SK-N-SH treated with all-trans-retinoic acid at 6 μM for 48 hours (cell line): ENCODE data around the gene DOCK4.
"Not testable (repeated sequence)": the region's sequence is repeated elsewhere in the genome, so short reads cannot be mapped to it uniquely, and the experiment has no call there.

Experiments used
- ATAC-seq: fragments of 200-7000 bp; cut with Tn5 transposase; 3 replicates; pipeline ENCODE4 v1.9.1; 2020; ENCODE audit warnings: mild to moderate bottlenecking, moderate library complexity
- ARNTL ChIP-seq: fragments of 450-650 bp; formaldehyde crosslinking; IDR thresholded peaks from 2 replicates; pipeline ENCODE4 v1.5.0; 2020; ENCODE audit warnings: low read depth, mild to moderate bottlenecking, moderate library complexity, borderline replicate concordance
- BACH2 ChIP-seq: fragments of 250-450 bp; sonication (Bioruptor Pico); IDR thresholded peaks from 2 replicates; pipeline ENCODE4 v1.9.0; 2021; ENCODE audit warnings: mild to moderate bottlenecking, borderline replicate concordance
- CSDC2 ChIP-seq: fragments of 250-450 bp; sonication (Bioruptor Pico); IDR thresholded peaks from 2 replicates; pipeline ENCODE4 v1.5.0; 2020; ENCODE audit warnings: mild to moderate bottlenecking, moderate library complexity
- ESRRG ChIP-seq: fragments of 250-450 bp; sonication (Bioruptor Pico); IDR thresholded peaks from 2 replicates; pipeline ENCODE4 v1.6.1; 2021; ENCODE audit warnings: mild to moderate bottlenecking
- GLIS3 ChIP-seq: fragments of 250-450 bp; sonication (Bioruptor Pico); IDR thresholded peaks from 2 replicates; pipeline ENCODE4 v1.5.0; 2020; ENCODE audit warnings: mild to moderate bottlenecking, moderate library complexity
- OSR1 ChIP-seq: fragments of 250-450 bp; sonication (Bioruptor Pico); IDR thresholded peaks from 2 replicates; pipeline ENCODE4 v1.8.0; 2022; ENCODE audit warnings: moderate library complexity, mild to moderate bottlenecking, inconsistent platforms
- PPARA ChIP-seq: fragments of 250-450 bp; sonication (Bioruptor Pico); IDR thresholded peaks from 2 replicates; pipeline ENCODE4 v1.5.0; 2020; ENCODE audit warnings: mild to moderate bottlenecking, borderline replicate concordance
- RARB ChIP-seq: fragments of 250-450 bp; sonication (Bioruptor Pico); IDR thresholded peaks from 2 replicates; pipeline ENCODE4 v1.8.0; 2021; ENCODE audit warnings: mild to moderate bottlenecking, moderate library complexity
- SNAI2 ChIP-seq: fragments of 250-450 bp; sonication (Bioruptor Pico); IDR thresholded peaks from 2 replicates; pipeline ENCODE4 v1.5.0; 2020; ENCODE audit warnings: mild to moderate bottlenecking, moderate library complexity
- ZC3H10 ChIP-seq: fragments of 250-450 bp; sonication (Bioruptor Pico); IDR thresholded peaks from 2 replicates; pipeline ENCODE4 v1.5.1; 2021; ENCODE audit warnings: mild to moderate bottlenecking, moderate library complexity
- ZFP3 ChIP-seq: fragments of 250-450 bp; sonication (Bioruptor Pico); IDR thresholded peaks from 2 replicates; pipeline ENCODE4 v1.5.0; 2020; ENCODE audit warnings: mild to moderate bottlenecking, moderate library complexity
- ZFP30 ChIP-seq: fragments of 450-650 bp; formaldehyde crosslinking; IDR thresholded peaks from 2 replicates; pipeline ENCODE4 v1.5.0; 2022; ENCODE audit warnings: mild to moderate bottlenecking, moderate library complexity
- ZNF70 ChIP-seq: fragments of 450-650 bp; formaldehyde crosslinking; IDR thresholded peaks from 2 replicates; pipeline ENCODE4 v1.5.0; 2020; ENCODE audit warnings: mild to moderate bottlenecking, moderate library complexity
- TF ChIP-seq, protein P1 (sequence below): fragments of 250-450 bp; sonication (Bioruptor Pico); IDR thresholded peaks from 2 replicates; pipeline ENCODE4 v1.5.1; 2021; ENCODE audit warnings: mild to moderate bottlenecking, moderate library complexity
- TF ChIP-seq, protein P2 (sequence below): fragments of 250-450 bp; sonication (Bioruptor Pico); IDR thresholded peaks from 2 replicates; pipeline ENCODE4 v1.8.0; 2021; ENCODE audit warnings: low read depth, mild to moderate bottlenecking, moderate library complexity, borderline replicate concordance
- TF ChIP-seq, protein P3 (sequence below): fragments of 250-450 bp; sonication (Bioruptor Pico); IDR thresholded peaks from 2 replicates; pipeline ENCODE4 v1.5.1; 2020; ENCODE audit warnings: low read depth, mild to moderate bottlenecking, moderate library complexity
- TF ChIP-seq, protein P4 (sequence below): fragments of 250-450 bp; sonication (Bioruptor Pico); IDR thresholded peaks from 2 replicates; pipeline ENCODE4 v1.5.0; 2020; ENCODE audit warnings: mild to moderate bottlenecking, moderate library complexity

DOCK4 gene

GRCh38 chr7:112130729-112131410 is 75.3 kb downstream of the DOCK4 start:
- no peak for ATAC-seq
- TF ChIP-seq GLIS3 (no peak), ZFP30 (CRISPR knock-in tag) (no peak), BACH2 (no peak), ZNF70 (no peak), ARNTL (CRISPR knock-in tag) (no peak), CSDC2 (CRISPR knock-in tag) (no peak), OSR1 (no peak), ZC3H10 (no peak), ZFP3 (CRISPR knock-in tag) (no peak), SNAI2 (CRISPR knock-in tag) (no peak), ESRRG (CRISPR knock-in tag) (no peak), RARB (no peak)
- TF ChIP-seq, protein P1, sequence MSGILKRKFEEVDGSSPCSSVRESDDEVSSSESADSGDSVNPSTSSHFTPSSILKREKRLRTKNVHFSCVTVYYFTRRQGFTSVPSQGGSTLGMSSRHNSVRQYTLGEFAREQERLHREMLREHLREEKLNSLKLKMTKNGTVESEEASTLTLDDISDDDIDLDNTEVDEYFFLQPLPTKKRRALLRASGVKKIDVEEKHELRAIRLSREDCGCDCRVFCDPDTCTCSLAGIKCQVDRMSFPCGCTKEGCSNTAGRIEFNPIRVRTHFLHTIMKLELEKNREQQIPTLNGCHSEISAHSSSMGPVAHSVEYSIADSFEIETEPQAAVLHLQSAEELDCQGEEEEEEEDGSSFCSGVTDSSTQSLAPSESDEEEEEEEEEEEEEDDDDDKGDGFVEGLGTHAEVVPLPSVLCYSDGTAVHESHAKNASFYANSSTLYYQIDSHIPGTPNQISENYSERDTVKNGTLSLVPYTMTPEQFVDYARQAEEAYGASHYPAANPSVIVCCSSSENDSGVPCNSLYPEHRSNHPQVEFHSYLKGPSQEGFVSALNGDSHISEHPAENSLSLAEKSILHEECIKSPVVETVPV (CRISPR knock-in tag) = no peak
- TF ChIP-seq, protein P2, sequence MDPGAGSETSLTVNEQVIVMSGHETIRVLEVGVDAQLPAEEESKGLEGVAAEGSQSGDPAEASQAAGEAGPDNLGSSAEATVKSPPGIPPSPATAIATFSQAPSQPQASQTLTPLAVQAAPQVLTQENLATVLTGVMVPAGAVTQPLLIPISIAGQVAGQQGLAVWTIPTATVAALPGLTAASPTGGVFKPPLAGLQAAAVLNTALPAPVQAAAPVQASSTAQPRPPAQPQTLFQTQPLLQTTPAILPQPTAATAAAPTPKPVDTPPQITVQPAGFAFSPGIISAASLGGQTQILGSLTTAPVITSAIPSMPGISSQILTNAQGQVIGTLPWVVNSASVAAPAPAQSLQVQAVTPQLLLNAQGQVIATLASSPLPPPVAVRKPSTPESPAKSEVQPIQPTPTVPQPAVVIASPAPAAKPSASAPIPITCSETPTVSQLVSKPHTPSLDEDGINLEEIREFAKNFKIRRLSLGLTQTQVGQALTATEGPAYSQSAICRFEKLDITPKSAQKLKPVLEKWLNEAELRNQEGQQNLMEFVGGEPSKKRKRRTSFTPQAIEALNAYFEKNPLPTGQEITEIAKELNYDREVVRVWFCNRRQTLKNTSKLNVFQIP = no peak
- TF ChIP-seq, protein P3, sequence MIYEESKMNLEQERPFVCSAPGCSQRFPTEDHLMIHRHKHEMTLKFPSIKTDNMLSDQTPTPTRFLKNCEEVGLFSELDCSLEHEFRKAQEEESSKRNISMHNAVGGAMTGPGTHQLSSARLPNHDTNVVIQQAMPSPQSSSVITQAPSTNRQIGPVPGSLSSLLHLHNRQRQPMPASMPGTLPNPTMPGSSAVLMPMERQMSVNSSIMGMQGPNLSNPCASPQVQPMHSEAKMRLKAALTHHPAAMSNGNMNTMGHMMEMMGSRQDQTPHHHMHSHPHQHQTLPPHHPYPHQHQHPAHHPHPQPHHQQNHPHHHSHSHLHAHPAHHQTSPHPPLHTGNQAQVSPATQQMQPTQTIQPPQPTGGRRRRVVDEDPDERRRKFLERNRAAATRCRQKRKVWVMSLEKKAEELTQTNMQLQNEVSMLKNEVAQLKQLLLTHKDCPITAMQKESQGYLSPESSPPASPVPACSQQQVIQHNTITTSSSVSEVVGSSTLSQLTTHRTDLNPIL (CRISPR knock-in tag) = no peak
- TF ChIP-seq, protein P4, sequence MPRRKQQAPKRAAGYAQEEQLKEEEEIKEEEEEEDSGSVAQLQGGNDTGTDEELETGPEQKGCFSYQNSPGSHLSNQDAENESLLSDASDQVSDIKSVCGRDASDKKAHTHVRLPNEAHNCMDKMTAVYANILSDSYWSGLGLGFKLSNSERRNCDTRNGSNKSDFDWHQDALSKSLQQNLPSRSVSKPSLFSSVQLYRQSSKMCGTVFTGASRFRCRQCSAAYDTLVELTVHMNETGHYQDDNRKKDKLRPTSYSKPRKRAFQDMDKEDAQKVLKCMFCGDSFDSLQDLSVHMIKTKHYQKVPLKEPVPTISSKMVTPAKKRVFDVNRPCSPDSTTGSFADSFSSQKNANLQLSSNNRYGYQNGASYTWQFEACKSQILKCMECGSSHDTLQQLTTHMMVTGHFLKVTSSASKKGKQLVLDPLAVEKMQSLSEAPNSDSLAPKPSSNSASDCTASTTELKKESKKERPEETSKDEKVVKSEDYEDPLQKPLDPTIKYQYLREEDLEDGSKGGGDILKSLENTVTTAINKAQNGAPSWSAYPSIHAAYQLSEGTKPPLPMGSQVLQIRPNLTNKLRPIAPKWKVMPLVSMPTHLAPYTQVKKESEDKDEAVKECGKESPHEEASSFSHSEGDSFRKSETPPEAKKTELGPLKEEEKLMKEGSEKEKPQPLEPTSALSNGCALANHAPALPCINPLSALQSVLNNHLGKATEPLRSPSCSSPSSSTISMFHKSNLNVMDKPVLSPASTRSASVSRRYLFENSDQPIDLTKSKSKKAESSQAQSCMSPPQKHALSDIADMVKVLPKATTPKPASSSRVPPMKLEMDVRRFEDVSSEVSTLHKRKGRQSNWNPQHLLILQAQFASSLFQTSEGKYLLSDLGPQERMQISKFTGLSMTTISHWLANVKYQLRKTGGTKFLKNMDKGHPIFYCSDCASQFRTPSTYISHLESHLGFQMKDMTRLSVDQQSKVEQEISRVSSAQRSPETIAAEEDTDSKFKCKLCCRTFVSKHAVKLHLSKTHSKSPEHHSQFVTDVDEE (CRISPR knock-in tag) = no peak

- ATAC-seq = no peak
- TF ChIP-seq, protein P1 (CRISPR knock-in tag) = no peak
- no peak for TF ChIP-seq GLIS3
- no peak for TF ChIP-seq PPARA (CRISPR knock-in tag)
- TF ChIP-seq OSR1 = no peak
Measured at GRCh38 chr7:112129655-112130323, 76.4 kb downstream of the DOCK4 start.

- ATAC-seq = not testable (repeated sequence)
Measured at GRCh38 chr7:112128461-112129425, 77.5 kb downstream of the DOCK4 start.

DNA sequence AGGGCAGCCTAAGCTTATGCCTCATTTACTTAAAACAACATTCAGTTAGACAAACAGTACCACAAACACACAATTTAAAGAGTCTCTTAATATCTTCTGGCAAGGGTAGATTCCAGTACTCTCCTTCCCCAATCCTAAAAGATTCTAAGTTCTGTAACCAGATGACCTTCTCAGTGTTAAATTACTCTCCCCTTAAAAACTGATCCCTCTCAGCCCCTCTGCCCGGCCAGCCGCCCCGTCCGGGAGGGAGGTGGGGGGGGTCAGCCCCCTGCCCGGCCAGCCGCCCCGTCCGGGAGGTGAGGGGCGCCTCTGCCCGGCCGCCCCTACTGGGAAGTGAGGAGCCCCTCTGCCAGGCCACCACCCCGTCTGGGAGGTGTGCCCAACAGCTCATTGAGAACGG is 78.2 kb downstream of the DOCK4 start:
- not testable (repeated sequence) for ATAC-seq
